Ovary (tissue), 3 donors: ENCODE results near the gene GNG10.

ENCODE experiments used
- CTCF ChIP-seq, 3 donors: fragments of 450-650 bp in 2 of 3; fragments of 200-600 bp in 1 of 3; IDR thresholded peaks; one replicate each; pipeline versions ENCODE4 v1.5.1 to v1.8.0; 2016 to 2022; ENCODE audit warnings: antibody characterized with exemption in 3 of 3, mild to moderate bottlenecking in 1 of 3
- EP300 ChIP-seq: sonication (generic); formaldehyde crosslinking; IDR thresholded peaks from one replicate; pipeline ENCODE4 v1.6.1; 2017; ENCODE audit warnings: antibody characterized with exemption
- donor health status: DM: no; HTN: no; CAD: no.

GRCh38 chr9:111676116-111676515 is 14.7 kb downstream of the GNG10 start:
- TF ChIP-seq CTCF (IDR thresholded peaks at IDR 0.05), result no peak
- TF ChIP-seq EP300, result no peak
